Measurements from ENCODE around the gene TRPM2. TPM values are rescaled to one million over a fixed set of nuclear protein-coding genes. Genes with fewer than 3 reads are reported as not detected.

The TRPM2 gene
- total and polyA plus RNA-seq, 2 of the 8 experiments (the other 6 are each of a cell fraction or from before 2014, with no cell fraction given), result 0.27 to 0.28 TPM

GRCh38 chr21:44319407-44320065, 33.9 kb upstream of the TRPM2 start:
- Histone ChIP-seq H3K56ac (replicated peaks; ENCODE audit: insufficient read length, low read depth, low read length) (no peak overlapping the region), H2BK5ac (ENCODE audit: low read depth, low read length) (no peak overlapping the region), H4K5ac (ENCODE audit: insufficient read length, low read depth, low read length) (no peak overlapping the region), H2AK5ac (ENCODE audit: low read depth, low read length) (no peak overlapping the region), H3K23me2 (ENCODE audit: low read depth, low read length) (no peaks in the 10 kb centered on the region), H3K14ac (ENCODE audit: insufficient read length) (no peak overlapping the region), H3K27ac (ENCODE audit: low read depth, low read length) (no peak overlapping the region), H3K9ac (replicated peaks in 1 of 4; ENCODE audit: extremely low read depth in 1 of 4, low read depth in 3 of 4, low read length in 3 of 4) (no peak overlapping the region), H3K18ac (ENCODE audit: extremely low read depth, low read length) (no peak overlapping the region), H4K91ac (replicated peaks; ENCODE audit: insufficient read length, low read length) (no peak overlapping the region), H3K27me3 (replicated peaks in 1 of 4; ENCODE audit: control insufficient read depth in 3 of 4, extremely low read depth in 1 of 4, insufficient read depth in 3 of 4, low read length in 3 of 4) (no peaks in the 10 kb centered on the region), H3K23ac (ENCODE audit: insufficient read length) (no peak overlapping the region), H3K4me3 (ENCODE audit: extremely low read depth in 1 of 4, insufficient read depth in 2 of 4, low read depth in 3 of 4, low read length in 4 of 4) (no peak overlapping the region), H2AFZ (ENCODE audit: low read length) (no peak overlapping the region), H3K9me3 (ENCODE audit: insufficient read depth in 2 of 2, low read depth in 1 of 2, low read length in 1 of 2) (no peaks in the 10 kb centered on the region), H3K36me3 (ENCODE audit: control insufficient read depth in 2 of 4, insufficient read depth in 4 of 4, low read length in 3 of 4) (peaks cover 0 to 33% (median 2%) of the 10 kb centered on the region in 4 experiments; a peak in 4 of 8 replicates), H3K4me1 (replicated peaks in 1 of 4; ENCODE audit: control insufficient read depth in 3 of 4, insufficient read depth in 4 of 4, low read length in 3 of 4) (no peaks in the 10 kb centered on the region), H2BK20ac (ENCODE audit: low read length) (no peak overlapping the region), H4K8ac (ENCODE audit: extremely low read depth, insufficient read depth, low read length) (no peak overlapping the region), H3K4me2 (ENCODE audit: insufficient read depth in 1 of 2, low read depth in 2 of 2, low read length in 2 of 2) (no peak overlapping the region), H3K79me2 (ENCODE audit: control insufficient read depth in 1 of 2, insufficient read depth in 2 of 2, low read length in 2 of 2) (no peaks in the 10 kb centered on the region), H2BK15ac (ENCODE audit: low read length) (no peak overlapping the region), H2BK12ac (ENCODE audit: low read depth, low read length) (no peak overlapping the region), H3K79me1 (ENCODE audit: low read depth, low read length) (no peaks in the 10 kb centered on the region), H3K4ac (replicated peaks; ENCODE audit: insufficient read length, low read depth, low read length) (no peak overlapping the region), H4K20me1 (replicated peaks in 1 of 2; ENCODE audit: control insufficient read depth in 1 of 2, insufficient read depth in 2 of 2, low read length in 2 of 2) (peaks cover 0 to 8% of the 10 kb centered on the region in 2 experiments), H2BK120ac (replicated peaks; ENCODE audit: low read depth, low read length) (no peak overlapping the region)
- WGBS, 2 experiments (ENCODE audit: extremely low coverage in 1 of 2, insufficient coverage in 1 of 2, insufficient read length in 1 of 2, insufficient replicate concordance in 2 of 2, low coverage in 1 of 2, low lambda C conversion rate in 2 of 2, missing lambda C conversion rate in 1 of 2), result 98% methylated on average over 35 of the region's 35 CpGs; no CpG with 5 or more reads in 1 of the 2 experiments
- no peak for DNase-seq (ENCODE audit: low read depth in 1 of 2, low spot score in 2 of 2)
- TF ChIP-seq SIRT6 (IDR thresholded peaks at IDR 0.05; ENCODE audit: low read length) (no peak), MAFK (IDR thresholded peaks at IDR 0.05; ENCODE audit: low read depth, low read length) (no peak), RNF2 (IDR thresholded peaks at IDR 0.05; ENCODE audit: borderline replicate concordance, low read depth, low read length, missing control alignments, poor library complexity, severe bottlenecking) (no peak), SIX5 (IDR thresholded peaks at IDR 0.05; ENCODE audit: low read depth, low read length) (no peak), USF2 (IDR thresholded peaks at IDR 0.05; ENCODE audit: low read length) (no peak)
- CTCF ChIA-PET (ENCODE audit: partially characterized antibody), result interaction anchor here (0.6 to 1.7 kb wide), 6 partner anchors 9 to 164 kb away, joined by 3 to 6 read pairs (median 4); no protein-coding TSS in a partner anchor
- FAIRE-seq, result no peak
- POLR2A ChIA-PET (ENCODE audit: partially characterized antibody), result interaction anchor here (0.7 to 1.8 kb wide), 4 partner anchors 9 to 14 kb away, joined by 3 to 8 read pairs (median 5); no protein-coding TSS in a partner anchor

All from H1 (cell line).